ENCODE data around the gene SPEF1.

- no peak for TF ChIP-seq CTCF (IDR thresholded peaks at IDR 0.05; ENCODE audit: low read length)
- no peak for TF ChIP-seq EZH2 (IDR thresholded peaks at IDR 0.05; ENCODE audit: borderline replicate concordance, low read length)
Observed at GRCh38 chr20:3787324-3788014, 6.2 kb upstream of the SPEF1 start.
